GM12874 (cell line): ENCODE data around the gene PLCD3.

Experiments used
- TF ChIP-seq, protein P1 (sequence below): IDR thresholded peaks from 2 replicates; pipeline ENCODE4 v1.5.1; 2011; ENCODE audit warnings: low read depth, mild to moderate bottlenecking, control low read depth, low read length, moderate library complexity; ENCODE audit not compliant: insufficient read depth

PLCD3 gene

DNA sequence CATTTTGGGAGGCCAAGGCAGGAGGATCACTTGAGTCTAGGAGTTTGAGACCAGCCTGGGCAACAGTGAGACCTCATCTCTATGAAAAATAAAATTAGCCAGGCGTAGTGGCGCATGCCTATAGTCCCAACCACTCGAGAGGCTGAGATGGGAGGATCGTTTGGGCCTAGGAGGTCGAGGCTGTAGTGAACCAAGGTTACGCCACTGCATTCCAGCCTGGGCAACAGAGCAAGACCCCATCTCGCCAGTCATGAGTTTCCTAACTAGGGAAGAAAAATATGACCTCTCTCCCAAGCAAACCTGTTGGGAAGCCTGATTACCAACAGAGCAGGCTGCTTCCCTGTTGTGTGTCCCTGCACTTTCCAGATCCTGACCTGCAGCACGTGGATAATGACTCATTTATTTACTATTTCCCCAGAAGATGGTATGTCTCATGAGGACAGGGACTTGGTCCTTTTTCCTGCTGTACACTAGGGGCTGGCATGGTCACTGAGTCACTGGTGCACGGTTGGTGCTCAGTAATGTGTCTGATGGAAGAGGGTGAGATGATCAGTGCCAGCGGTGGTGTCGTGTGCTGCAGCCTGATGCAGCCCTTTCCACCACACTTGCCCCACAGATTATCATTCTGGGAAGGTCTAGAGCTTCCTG, 40.4 kb downstream of the PLCD3 start:
- TF ChIP-seq, protein P1, sequence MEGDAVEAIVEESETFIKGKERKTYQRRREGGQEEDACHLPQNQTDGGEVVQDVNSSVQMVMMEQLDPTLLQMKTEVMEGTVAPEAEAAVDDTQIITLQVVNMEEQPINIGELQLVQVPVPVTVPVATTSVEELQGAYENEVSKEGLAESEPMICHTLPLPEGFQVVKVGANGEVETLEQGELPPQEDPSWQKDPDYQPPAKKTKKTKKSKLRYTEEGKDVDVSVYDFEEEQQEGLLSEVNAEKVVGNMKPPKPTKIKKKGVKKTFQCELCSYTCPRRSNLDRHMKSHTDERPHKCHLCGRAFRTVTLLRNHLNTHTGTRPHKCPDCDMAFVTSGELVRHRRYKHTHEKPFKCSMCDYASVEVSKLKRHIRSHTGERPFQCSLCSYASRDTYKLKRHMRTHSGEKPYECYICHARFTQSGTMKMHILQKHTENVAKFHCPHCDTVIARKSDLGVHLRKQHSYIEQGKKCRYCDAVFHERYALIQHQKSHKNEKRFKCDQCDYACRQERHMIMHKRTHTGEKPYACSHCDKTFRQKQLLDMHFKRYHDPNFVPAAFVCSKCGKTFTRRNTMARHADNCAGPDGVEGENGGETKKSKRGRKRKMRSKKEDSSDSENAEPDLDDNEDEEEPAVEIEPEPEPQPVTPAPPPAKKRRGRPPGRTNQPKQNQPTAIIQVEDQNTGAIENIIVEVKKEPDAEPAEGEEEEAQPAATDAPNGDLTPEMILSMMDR: no peak

DNA sequence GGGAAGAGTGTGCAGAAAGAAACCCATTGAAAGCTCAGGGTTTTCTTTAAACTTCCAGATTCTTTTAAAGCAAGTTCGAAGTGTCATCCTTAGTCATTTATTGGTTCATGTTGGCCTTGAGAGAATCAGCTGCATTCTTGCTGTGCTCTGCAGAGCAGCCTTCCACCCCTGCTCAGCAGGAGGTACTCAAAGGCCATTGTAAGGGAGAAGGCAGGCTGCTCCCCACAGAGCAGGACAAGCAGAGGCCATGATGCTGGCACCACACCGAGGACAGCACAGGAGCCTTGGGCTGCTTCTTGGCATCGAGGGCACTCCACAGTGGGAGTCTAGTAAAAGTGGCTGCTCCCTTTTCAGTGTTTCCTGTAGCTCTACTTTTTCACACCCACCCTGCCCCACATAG, 41.6 kb downstream of the PLCD3 start:
- TF ChIP-seq, protein P1: no peak

DNA sequence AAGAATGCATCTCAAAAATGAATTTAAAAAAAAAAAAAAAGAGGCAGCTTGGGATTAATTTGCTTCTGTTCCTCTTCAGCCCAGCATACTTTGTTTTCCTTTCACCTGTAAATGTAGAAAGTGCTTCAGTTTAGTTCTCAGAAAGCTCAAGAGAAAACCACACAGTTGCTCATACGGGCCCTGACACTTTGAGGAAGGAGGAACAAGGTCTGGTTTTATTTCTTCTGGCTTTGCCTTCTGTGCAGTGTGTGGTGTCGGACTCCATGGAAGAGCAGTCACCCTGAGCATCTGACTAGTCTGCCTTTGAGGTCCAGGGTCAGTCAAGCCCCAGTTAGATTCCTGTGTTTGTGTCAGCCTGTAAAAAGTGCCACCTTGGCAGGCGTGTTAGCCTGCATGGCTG, 43.6 kb downstream of the PLCD3 start:
- TF ChIP-seq, protein P1: no peak

DNA sequence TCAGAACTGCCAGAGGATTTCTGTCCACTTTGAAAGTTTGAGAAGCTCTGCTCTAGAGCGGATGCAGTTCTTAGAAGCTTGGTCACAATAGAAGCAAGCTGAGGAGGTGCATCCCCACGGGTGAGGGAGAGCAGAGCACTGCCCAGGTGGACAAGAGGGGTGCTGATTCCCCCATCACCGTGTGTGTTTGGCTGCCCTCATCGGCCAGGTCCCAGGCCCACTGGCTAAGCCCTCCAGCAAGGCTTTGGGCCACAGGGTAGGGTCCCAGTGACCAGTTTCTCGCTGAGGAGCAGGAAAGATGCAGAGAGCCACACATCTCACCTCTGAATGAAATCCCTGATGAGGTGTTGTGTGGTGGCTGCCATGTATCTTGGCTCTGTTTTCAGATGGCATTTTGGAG, 44.3 kb downstream of the PLCD3 start:
- TF ChIP-seq, protein P1: no peak

DNA sequence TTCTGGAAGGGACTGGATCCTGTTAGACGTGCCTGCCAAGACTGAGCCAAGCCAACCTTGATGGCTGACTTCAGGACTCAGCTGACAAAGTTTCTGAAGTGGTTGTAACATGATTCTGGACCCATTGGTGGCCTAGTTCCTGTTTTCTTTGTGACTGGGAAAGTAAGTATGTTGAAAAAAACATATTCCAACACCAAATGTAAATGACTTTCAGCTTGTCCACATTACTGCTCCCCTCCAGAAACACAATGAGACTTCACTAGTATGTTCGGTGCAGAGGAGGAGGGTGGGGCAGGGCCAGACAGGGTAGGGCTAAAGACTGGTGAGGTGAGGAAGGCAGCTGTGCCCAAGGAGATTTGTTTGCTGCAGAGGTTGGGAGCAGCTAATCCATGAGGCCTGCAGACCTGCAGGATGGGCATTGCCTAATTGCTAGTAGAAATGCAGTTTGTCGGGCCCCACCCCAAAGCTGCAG, 44.8 kb downstream of the PLCD3 start:
- TF ChIP-seq, protein P1: no peak

DNA sequence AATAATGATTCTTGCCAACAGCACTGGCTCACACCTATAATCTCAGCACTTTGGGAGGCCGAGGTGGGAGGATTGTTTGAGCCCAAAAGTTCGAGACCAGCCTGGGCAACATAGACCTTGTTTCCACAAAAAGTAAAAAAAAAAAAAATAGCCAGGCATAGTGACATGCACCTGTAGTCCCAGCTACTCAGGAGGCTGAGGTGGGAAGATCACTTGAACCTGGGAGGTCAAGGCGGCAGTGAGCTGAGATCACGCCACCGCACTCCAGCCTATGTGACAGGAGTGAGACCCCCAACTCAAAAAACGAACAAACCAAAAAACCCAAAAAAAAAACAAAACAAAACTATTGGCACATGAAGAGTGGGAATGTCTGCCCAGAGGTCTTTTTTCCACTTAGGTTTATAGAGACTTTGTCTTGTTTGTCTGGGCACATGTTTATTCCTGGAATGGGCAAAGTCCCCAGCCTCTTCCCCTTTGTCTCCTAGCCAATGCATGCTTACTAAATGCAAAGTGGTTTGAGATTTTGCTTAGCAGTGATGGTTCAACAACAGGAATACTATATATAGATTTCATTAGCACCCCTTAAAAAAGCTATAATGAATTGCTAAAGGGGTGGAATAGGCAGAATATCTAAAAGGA, 45.3 kb downstream of the PLCD3 start:
- TF ChIP-seq, protein P1: no peak

DNA sequence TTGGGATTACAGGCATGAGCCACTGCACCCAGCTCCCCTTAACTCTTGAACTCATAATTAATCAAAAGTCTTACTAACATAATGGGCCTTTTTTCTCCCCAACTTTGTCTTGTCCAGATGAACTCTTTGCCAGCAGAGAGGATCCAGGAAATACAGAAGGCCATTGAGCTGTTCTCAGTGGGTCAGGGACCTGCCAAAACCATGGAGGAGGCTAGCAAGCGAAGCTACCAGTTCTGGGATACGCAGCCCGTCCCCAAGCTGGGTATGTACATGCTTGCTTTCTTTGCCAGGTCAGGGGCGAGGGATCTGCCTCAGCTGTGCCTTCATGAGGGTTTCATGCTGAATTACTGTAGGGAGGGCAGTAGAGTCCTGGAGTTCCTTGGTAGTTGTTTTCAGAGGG, 45.9 kb downstream of the PLCD3 start:
- TF ChIP-seq, protein P1: no peak
